Measurements from ENCODE around the gene SNRPA1. TPM values are rescaled to one million over a fixed set of nuclear protein-coding genes. Genes with fewer than 3 reads are reported as not detected.

Gene SNRPA1
- total and polyA plus RNA-seq, 7 donors: 26.0 to 76.3 (median 40.5) TPM

GRCh38 chr15:101239724-101240136 lies 55.3 kb downstream of the SNRPA1 start:
- H3K27ac ChIP-seq: peak overlapping the region in 1 of 4 donors; percentile 7

GRCh38 chr15:101237251-101237650 lies 57.8 kb downstream of the SNRPA1 start:
- no peak overlapping the region for H3K27ac ChIP-seq
- 82 to 89% methylated on average over 12 of the region's 12 CpGs for WGBS, 2 donors
- H3K36me3 ChIP-seq: peaks cover 0 to 21% (median 8%) of the 10 kb centered on the region in 4 donors
- intact Hi-C loops (cut with DNase I): no loop called here
- H3K4me3 ChIP-seq: no peak overlapping the region
- no peaks in the 10 kb centered on the region for H3K9me3 ChIP-seq
- no peak for TF ChIP-seq POLR2A (IDR thresholded peaks at IDR 0.05)
- TF ChIP-seq CTCF (IDR thresholded peaks at IDR 0.05): no peak
- TF ChIP-seq POLR2AphosphoS5 (IDR thresholded peaks at IDR 0.05): no peak
- no peak for TF ChIP-seq EP300 (IDR thresholded peaks at IDR 0.05)
- DNase-seq: no peak
- no peaks in the 10 kb centered on the region for H3K27me3 ChIP-seq
- H3K4me1 ChIP-seq: peaks cover 0 to 13% (median 7%) of the 10 kb centered on the region in 4 donors

More at GRCh38 chr15:101239724-101240136, 55.3 kb downstream of the SNRPA1 start:
- Histone ChIP-seq H3K36me3 (peaks cover 0 to 6% (median 5%) of the 10 kb centered on the region in 4 donors), H3K4me3 (no peak overlapping the region), H3K27me3 (no peaks in the 10 kb centered on the region), H3K4me1 (peaks cover 0 to 25% (median 9%) of the 10 kb centered on the region in 4 donors), H3K9me3 (no peaks in the 10 kb centered on the region)
- TF ChIP-seq POLR2A (IDR thresholded peaks at IDR 0.05) (no peak), EP300 (IDR thresholded peaks at IDR 0.05) (no peak), POLR2AphosphoS5 (IDR thresholded peaks at IDR 0.05) (no peak), CTCF (IDR thresholded peaks at IDR 0.05) (no peak)
- intact Hi-C loops (cut with DNase I): no loop called here
- WGBS, 2 donors: 51 to 84% methylated on average over 6 of the region's 6 CpGs
- no peak for DNase-seq

GRCh38 chr15:101233651-101234280 lies 61.3 kb downstream of the SNRPA1 start:
- no peak overlapping the region for H3K27ac ChIP-seq
- 84 to 85% methylated on average over 5 of the region's 5 CpGs for WGBS, 2 donors

GRCh38 chr15:101232677-101233076 lies 62.4 kb downstream of the SNRPA1 start:
- H3K4me3 ChIP-seq: no peak overlapping the region
- H3K9me3 ChIP-seq: peaks cover 0 to 4% (median 0%) of the 10 kb centered on the region in 4 donors
- 80 to 88% methylated on average over 5 of the region's 5 CpGs for WGBS, 2 donors
- intact Hi-C loops (cut with DNase I): no loop called here
- no peak for DNase-seq
- TF ChIP-seq CTCF (IDR thresholded peaks at IDR 0.05): no peak
- no peak for TF ChIP-seq EP300 (IDR thresholded peaks at IDR 0.05)
- no peak for TF ChIP-seq POLR2AphosphoS5 (IDR thresholded peaks at IDR 0.05)
- TF ChIP-seq POLR2A (IDR thresholded peaks at IDR 0.05): no peak
- peaks cover 0 to 12% (median 8%) of the 10 kb centered on the region in 4 donors for H3K4me1 ChIP-seq
- H3K27me3 ChIP-seq: no peaks in the 10 kb centered on the region
- H3K27ac ChIP-seq: no peak overlapping the region
- peaks cover 0 to 21% (median 8%) of the 10 kb centered on the region in 4 donors for H3K36me3 ChIP-seq

More at GRCh38 chr15:101233651-101234280, 61.3 kb downstream of the SNRPA1 start:
- H3K4me3 ChIP-seq: no peak overlapping the region
- TF ChIP-seq EP300 (IDR thresholded peaks at IDR 0.05) (no peak), CTCF (IDR thresholded peaks at IDR 0.05) (no peak), POLR2AphosphoS5 (IDR thresholded peaks at IDR 0.05) (no peak), POLR2A (IDR thresholded peaks at IDR 0.05) (no peak)
- H3K9me3 ChIP-seq: no peaks in the 10 kb centered on the region
- peaks cover 0 to 12% (median 8%) of the 10 kb centered on the region in 4 donors for H3K4me1 ChIP-seq
- peaks cover 0 to 21% (median 8%) of the 10 kb centered on the region in 4 donors for H3K36me3 ChIP-seq
- H3K27me3 ChIP-seq: no peaks in the 10 kb centered on the region
- intact Hi-C loops (cut with DNase I): no loop called here
- DNase-seq: no peak

Other genes with a start within 250 kb of the SNRPA1 start
- 10 to 100 TPM; 11.2 to 13.6 (median 12.6) TPM for gene CHSY1, start 43.2 kb downstream of the SNRPA1 start, total RNA-seq
- gene CHSY1, start 43.2 kb downstream of the SNRPA1 start, polyA plus RNA-seq: 1 to 10 TPM; 1.8 to 8.2 (median 2.3) TPM
- gene SELENOS, start 17.8 kb downstream of the SNRPA1 start, total RNA-seq: 10 to 100 TPM; 39.3 to 62.1 (median 44.1) TPM
- gene SELENOS, start 17.8 kb downstream of the SNRPA1 start, polyA plus RNA-seq: 100 to 1,000 TPM in 1 of 3 donors, 10 to 100 TPM in 2; 55.9 to 127 (median 66.1) TPM
- 1 to 10 TPM; 2.9 to 8.9 (median 5.2) TPM for gene PCSK6, start 194.5 kb upstream of the SNRPA1 start, total RNA-seq
- 10 to 100 TPM in 1 of 3 donors, 1 to 10 TPM in 2; 4.2 to 10.3 (median 7.2) TPM for gene PCSK6, start 194.5 kb upstream of the SNRPA1 start, polyA plus RNA-seq

Measured in sigmoid colon (tissue), 7 donors.